ENCODE results near the gene PPP2R5C. TPM values are rescaled to one million over a fixed set of nuclear protein-coding genes. Genes with fewer than 3 reads are reported as not detected.

The PPP2R5C gene
- total RNA-seq, 1 donor from 2014 or later, result 227 TPM

DNA sequence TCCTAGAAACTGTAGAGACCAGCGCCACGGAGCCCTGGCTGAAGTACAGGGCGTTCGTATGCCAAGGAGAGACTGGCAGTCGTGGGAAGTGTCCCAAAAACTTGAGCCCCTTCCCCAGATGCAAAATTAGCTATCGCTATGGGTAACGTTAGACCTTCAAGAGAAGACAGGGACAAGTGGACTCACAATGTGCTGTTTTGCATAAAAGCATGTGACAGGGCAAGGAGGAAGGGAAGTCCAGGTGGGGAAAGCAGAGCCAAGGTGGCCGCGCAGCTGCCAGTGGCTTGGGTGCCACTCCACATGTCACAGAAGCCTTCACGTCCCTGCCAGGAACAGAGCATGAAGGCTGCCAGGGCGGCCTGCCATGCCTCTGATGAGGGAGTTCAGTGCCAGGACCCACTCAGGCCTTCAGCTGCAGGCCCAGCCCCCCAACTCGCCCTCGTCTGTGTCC is 141.6 kb downstream of the PPP2R5C start:
- Mint-ChIP-seq H3K36me3 (ENCODE audit: low read depth) (peaks cover 92% of the 10 kb centered on the region), H3K9me3 (no peaks in the 10 kb centered on the region), H3K4me3 (no peak overlapping the region), H3K27ac (no peak overlapping the region), H3K27me3 (no peaks in the 10 kb centered on the region), H3K4me1 (no peaks in the 10 kb centered on the region)
- intact Hi-C loops (cut with micrococcal nuclease), result no loop called here
- TF ChIP-seq, protein P1, sequence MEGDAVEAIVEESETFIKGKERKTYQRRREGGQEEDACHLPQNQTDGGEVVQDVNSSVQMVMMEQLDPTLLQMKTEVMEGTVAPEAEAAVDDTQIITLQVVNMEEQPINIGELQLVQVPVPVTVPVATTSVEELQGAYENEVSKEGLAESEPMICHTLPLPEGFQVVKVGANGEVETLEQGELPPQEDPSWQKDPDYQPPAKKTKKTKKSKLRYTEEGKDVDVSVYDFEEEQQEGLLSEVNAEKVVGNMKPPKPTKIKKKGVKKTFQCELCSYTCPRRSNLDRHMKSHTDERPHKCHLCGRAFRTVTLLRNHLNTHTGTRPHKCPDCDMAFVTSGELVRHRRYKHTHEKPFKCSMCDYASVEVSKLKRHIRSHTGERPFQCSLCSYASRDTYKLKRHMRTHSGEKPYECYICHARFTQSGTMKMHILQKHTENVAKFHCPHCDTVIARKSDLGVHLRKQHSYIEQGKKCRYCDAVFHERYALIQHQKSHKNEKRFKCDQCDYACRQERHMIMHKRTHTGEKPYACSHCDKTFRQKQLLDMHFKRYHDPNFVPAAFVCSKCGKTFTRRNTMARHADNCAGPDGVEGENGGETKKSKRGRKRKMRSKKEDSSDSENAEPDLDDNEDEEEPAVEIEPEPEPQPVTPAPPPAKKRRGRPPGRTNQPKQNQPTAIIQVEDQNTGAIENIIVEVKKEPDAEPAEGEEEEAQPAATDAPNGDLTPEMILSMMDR (IDR thresholded peaks at IDR 0.05), result no peak
- DNase-seq (no peak), ATAC-seq (ENCODE audit: low read depth) (no peak)
- POLR2A ChIA-PET, result no interaction called here
- CTCF ChIA-PET, result interaction anchor here (1.6 to 2.3 kb wide), 2 partner anchors 59 to 132 kb away, joined by 5 to 7 read pairs; no protein-coding TSS in a partner anchor

DNA sequence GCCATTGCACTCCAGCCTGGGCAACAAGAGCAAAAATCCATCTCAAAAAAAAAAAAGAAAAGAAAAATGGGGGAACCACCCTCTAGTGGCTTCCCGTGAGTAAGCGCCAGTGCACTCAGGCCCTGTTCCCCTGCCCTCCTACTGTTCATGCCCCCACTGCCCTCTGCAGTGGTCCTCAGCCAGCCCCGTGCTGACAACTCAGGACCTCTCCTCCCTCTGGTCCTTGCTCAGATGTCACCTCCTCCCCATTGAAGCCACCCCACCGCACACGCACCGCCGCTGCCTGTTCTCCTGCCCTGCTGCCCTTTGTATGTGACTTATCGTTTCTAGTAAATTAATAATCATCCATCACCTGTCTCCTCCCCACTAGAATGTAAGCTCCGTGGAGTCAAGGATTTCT is 144.1 kb downstream of the PPP2R5C start:
- CTCF ChIA-PET, result interaction anchor here (1.2 kb wide), 1 partner anchor 134 kb away, joined by 3 read pairs; no protein-coding TSS in a partner anchor
- Mint-ChIP-seq H3K27me3 (no peaks in the 10 kb centered on the region), H3K27ac (no peak overlapping the region), H3K9me3 (no peaks in the 10 kb centered on the region), H3K4me3 (no peak overlapping the region), H3K36me3 (ENCODE audit: low read depth) (peaks cover 87% of the 10 kb centered on the region), H3K4me1 (no peaks in the 10 kb centered on the region)
- DNase-seq (no peak), ATAC-seq (ENCODE audit: low read depth) (no peak)
- intact Hi-C loops (cut with micrococcal nuclease), result loop anchor here (5.0 kb wide), 1 partner anchor 198 kb away; no protein-coding TSS in a partner anchor
- POLR2A ChIA-PET, result no interaction called here
- TF ChIP-seq, protein P1 (IDR thresholded peaks at IDR 0.05), result no peak

DNA sequence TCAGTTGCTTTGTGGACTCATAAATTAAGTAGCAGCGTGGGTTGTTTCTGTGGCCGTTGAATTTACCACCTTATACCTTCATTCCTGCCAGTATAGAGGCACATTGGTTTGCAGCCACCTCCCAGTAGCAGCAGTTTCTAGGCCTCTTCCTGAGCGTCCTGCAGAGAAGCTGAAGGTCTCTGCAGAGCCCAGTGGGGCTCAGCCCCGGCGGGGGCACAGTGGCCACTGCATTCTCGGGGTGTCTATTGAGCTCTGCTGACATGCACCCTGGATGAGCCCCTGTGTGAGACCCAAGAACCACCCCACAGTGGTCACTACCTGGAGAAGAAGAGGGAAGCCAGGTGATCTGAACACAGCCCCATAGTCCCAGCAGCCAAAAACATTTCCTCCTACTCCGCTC is 145.1 kb downstream of the PPP2R5C start:
- Mint-ChIP-seq H3K4me3 (no peak overlapping the region), H3K27me3 (no peaks in the 10 kb centered on the region), H3K9me3 (no peaks in the 10 kb centered on the region), H3K4me1 (no peaks in the 10 kb centered on the region), H3K27ac (no peak overlapping the region), H3K36me3 (ENCODE audit: low read depth) (peaks cover 83% of the 10 kb centered on the region)
- CTCF ChIA-PET, result no interaction called here
- POLR2A ChIA-PET, result no interaction called here
- ATAC-seq (ENCODE audit: low read depth), result no peak
- TF ChIP-seq, protein P1 (IDR thresholded peaks at IDR 0.05), result no peak
- intact Hi-C loops (cut with micrococcal nuclease), result loop anchor here (5.0 kb wide), 1 partner anchor 199 kb away; no protein-coding TSS in a partner anchor
- no peak for DNase-seq

DNA sequence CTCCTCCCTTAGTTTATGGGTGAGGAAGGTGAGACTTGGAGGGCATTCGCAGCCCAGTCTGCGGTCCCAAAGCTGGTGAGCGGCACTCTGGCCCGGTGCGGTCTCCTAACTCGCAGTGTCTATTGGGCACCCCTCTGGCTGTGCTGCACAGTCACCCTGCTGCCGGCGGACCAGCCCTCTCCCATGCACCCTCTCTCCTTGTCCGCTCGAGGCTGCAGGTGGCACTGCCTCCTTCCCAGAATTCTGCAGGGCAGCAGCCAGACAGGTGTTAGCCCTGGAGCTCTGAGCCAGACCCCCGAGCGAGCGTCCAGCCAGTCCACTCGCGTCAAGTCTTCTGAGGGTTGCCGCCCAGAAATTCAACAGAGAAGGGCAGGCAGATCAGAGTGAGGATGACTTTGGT is 146.1 kb downstream of the PPP2R5C start:
- no peak for ATAC-seq (ENCODE audit: low read depth)
- Mint-ChIP-seq H3K27ac (no peak overlapping the region), H3K36me3 (ENCODE audit: low read depth) (peaks cover 83% of the 10 kb centered on the region), H3K4me3 (no peak overlapping the region), H3K27me3 (no peaks in the 10 kb centered on the region), H3K9me3 (no peaks in the 10 kb centered on the region), H3K4me1 (no peaks in the 10 kb centered on the region)
- POLR2A ChIA-PET, result no interaction called here
- TF ChIP-seq, protein P1 (IDR thresholded peaks at IDR 0.05), result no peak
- CTCF ChIA-PET, result no interaction called here
- no peak for DNase-seq
- intact Hi-C loops (cut with micrococcal nuclease), result loop anchor here (5.0 kb wide), 1 partner anchor 200 kb away; no protein-coding TSS in a partner anchor

DNA sequence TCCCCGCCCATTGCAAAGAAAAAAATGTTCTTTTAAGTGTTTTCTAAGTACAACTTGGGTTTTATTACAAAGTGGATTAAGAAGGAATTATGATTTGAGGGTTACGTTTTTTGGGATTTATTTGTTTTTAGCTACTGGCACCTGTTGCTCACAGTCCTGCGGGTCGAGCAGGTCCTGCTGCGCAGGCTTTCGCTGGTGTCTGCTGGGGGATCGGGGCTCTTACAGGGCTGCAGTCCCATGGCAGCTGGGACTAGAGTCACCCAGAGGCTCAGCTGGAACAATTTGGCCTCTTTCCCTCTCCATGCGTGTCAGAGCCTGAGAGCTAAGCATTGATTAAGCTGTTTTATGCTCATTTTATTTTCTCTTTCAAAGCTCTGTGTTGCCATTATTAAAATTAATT is 147.3 kb downstream of the PPP2R5C start:
- Mint-ChIP-seq H3K27ac (no peak overlapping the region), H3K4me3 (no peak overlapping the region), H3K36me3 (ENCODE audit: low read depth) (peaks cover 83% of the 10 kb centered on the region), H3K9me3 (no peaks in the 10 kb centered on the region), H3K27me3 (no peaks in the 10 kb centered on the region), H3K4me1 (no peaks in the 10 kb centered on the region)
- ATAC-seq (ENCODE audit: low read depth), result no peak
- TF ChIP-seq, protein P1 (IDR thresholded peaks at IDR 0.05), result no peak
- ChIA-PET CTCF (interaction anchor here (1.5 kb wide), 1 partner anchor 138 kb away, joined by 6 read pairs; no protein-coding TSS in a partner anchor), POLR2A (interaction anchor here (0.7 kb wide), 1 partner anchor 80 kb away, joined by 3 read pairs; no protein-coding TSS in a partner anchor)
- intact Hi-C loops (cut with micrococcal nuclease), result loop anchor here (5.0 kb wide), 1 partner anchor 201 kb away; no protein-coding TSS in a partner anchor
- DNase-seq, result no peak

Measured in activated B cell treated with CpG ODN at 0.5 μM for 24 hours (primary cell).